Vagina (tissue), 2 donors: ENCODE data around the gene MYZAP. TPM values are rescaled to one million over a fixed set of nuclear protein-coding genes. Genes with fewer than 3 reads are reported as not detected.

Experiments used
- DNase-seq, 2 donors: peaks; one replicate each; pipeline ENCODE4 v3.0.0-alpha.2; 2017; ENCODE audit errors: extremely low spot score in 2 of 2
- H3K27ac ChIP-seq: fragments of 200-600 bp; sonication (generic); one replicate; pipeline ENCODE4 v1.5.1; 2019
- H3K27me3 ChIP-seq: fragments of 200-600 bp; sonication (generic); one replicate; pipeline ENCODE4 v1.5.1; 2019
- H3K36me3 ChIP-seq, 2 donors: fragments of 200-600 bp; sonication (generic); one replicate each; pipeline ENCODE4 v1.5.1; 2017 to 2019
- H3K4me1 ChIP-seq: fragments of 200-600 bp; sonication (generic); one replicate; pipeline ENCODE4 v1.5.1; 2019
- H3K4me3 ChIP-seq, 2 donors: fragments of 200-600 bp; sonication (generic); 1 replicate in 1 of 2; 2 replicates in 1 of 2; pipeline ENCODE4 v1.5.1; 2016 to 2019
- H3K9me3 ChIP-seq: fragments of 200-600 bp; sonication (generic); one replicate; pipeline ENCODE4 v1.5.1; 2019
- CTCF ChIP-seq, 3 experiments: fragments of 450-650 bp in 2 of 3; fragments of 200-600 bp in 1 of 3; sonication (generic) in 1 of 3; IDR thresholded peaks; one replicate each; pipeline ENCODE4 v1.5.1; 2017 to 2019; ENCODE audit warnings: antibody characterized with exemption in 3 of 3, mild to moderate bottlenecking in 2 of 3, moderate library complexity in 2 of 3
- POLR2A ChIP-seq, 2 donors: fragments of 450-650 bp; IDR thresholded peaks; one replicate each; pipeline ENCODE4 v1.6.1; 2017; ENCODE audit warnings: antibody characterized with exemption in 2 of 2, mild to moderate bottlenecking in 2 of 2, moderate library complexity in 2 of 2
- POLR2AphosphoS5 ChIP-seq, 2 donors: sonication (generic); formaldehyde crosslinking; IDR thresholded peaks; one replicate each; pipeline ENCODE4 v1.9.0; 2017; ENCODE audit warnings: antibody characterized with exemption in 2 of 2, mild to moderate bottlenecking in 2 of 2, low read depth in 1 of 2; ENCODE audit not compliant: insufficient read depth in 1 of 2
- intact Hi-C: fragments of 100-400 bp; cut with DNase I; formaldehyde crosslinking; loops from one replicate; pipeline ENCODE4 v1.15.1; 2023
- total RNA-seq: library from RNA; depleted of rRNA; stranded (reverse); fragments of >200 nt; gene quantifications from one replicate; pipeline ENCODE4 v1.2.3, GENCODE V29; 2016

Gene MYZAP
- total RNA-seq, 1 donor from 2014 or later, result 15.2 TPM

- Histone ChIP-seq H3K27me3 (no peaks in the 10 kb centered on the region), H3K9me3 (no peaks in the 10 kb centered on the region), H3K36me3 (no peaks in the 10 kb centered on the region), H3K27ac (no peak overlapping the region), H3K4me1 (no peaks in the 10 kb centered on the region), H3K4me3 (no peak overlapping the region)
- intact Hi-C loops, result no loop called here
- no peak for DNase-seq
- TF ChIP-seq POLR2AphosphoS5 (IDR thresholded peaks at IDR 0.05; ENCODE audit: insufficient read depth in 1 of 2, low read depth in 1 of 2), result no peak
- no peak for TF ChIP-seq POLR2A (IDR thresholded peaks at IDR 0.05)
- TF ChIP-seq CTCF (IDR thresholded peaks at IDR 0.05), result no peak
These were observed 85.5 kb downstream of the MYZAP start for GRCh38 chr15:57677204-57677603.

GRCh38 chr15:57680021-57680420 is 88.3 kb downstream of the MYZAP start:
- no peaks in the 10 kb centered on the region for H3K4me1 ChIP-seq
- TF ChIP-seq CTCF (IDR thresholded peaks at IDR 0.05) (no peak), POLR2AphosphoS5 (IDR thresholded peaks at IDR 0.05; ENCODE audit: insufficient read depth in 1 of 2, low read depth in 1 of 2) (no peak), POLR2A (IDR thresholded peaks at IDR 0.05) (no peak)
- no peak overlapping the region for H3K4me3 ChIP-seq
- H3K27me3 ChIP-seq, result no peaks in the 10 kb centered on the region
- intact Hi-C loops, result no loop called here
- no peaks in the 10 kb centered on the region for H3K36me3 ChIP-seq
- no peaks in the 10 kb centered on the region for H3K9me3 ChIP-seq
- H3K27ac ChIP-seq, result no peak overlapping the region
- no peak for DNase-seq

- intact Hi-C loops, result no loop called here
- Histone ChIP-seq H3K4me1 (no peaks in the 10 kb centered on the region), H3K36me3 (no peaks in the 10 kb centered on the region), H3K27ac (no peak overlapping the region), H3K4me3 (no peak overlapping the region), H3K27me3 (no peaks in the 10 kb centered on the region), H3K9me3 (no peaks in the 10 kb centered on the region)
- TF ChIP-seq POLR2AphosphoS5 (IDR thresholded peaks at IDR 0.05; ENCODE audit: insufficient read depth in 1 of 2, low read depth in 1 of 2), result no peak
- DNase-seq, result no peak
These were observed 89.3 kb downstream of the MYZAP start for GRCh38 chr15:57681011-57681410.

- H3K27me3 ChIP-seq, result no peaks in the 10 kb centered on the region
- no peak overlapping the region for H3K4me3 ChIP-seq
- no peak overlapping the region for H3K27ac ChIP-seq
- no peaks in the 10 kb centered on the region for H3K9me3 ChIP-seq
- DNase-seq, result no peak
- no peaks in the 10 kb centered on the region for H3K4me1 ChIP-seq
- intact Hi-C loops, result no loop called here
- TF ChIP-seq POLR2A (IDR thresholded peaks at IDR 0.05) (no peak), POLR2AphosphoS5 (IDR thresholded peaks at IDR 0.05; ENCODE audit: insufficient read depth in 1 of 2, low read depth in 1 of 2) (no peak), CTCF (IDR thresholded peaks at IDR 0.05) (no peak)
- H3K36me3 ChIP-seq, result no peaks in the 10 kb centered on the region
These were observed 91.8 kb downstream of the MYZAP start for GRCh38 chr15:57683481-57683880.

GRCh38 chr15:57684491-57685151 is 92.9 kb downstream of the MYZAP start:
- no peaks in the 10 kb centered on the region for H3K36me3 ChIP-seq
- no peaks in the 10 kb centered on the region for H3K4me1 ChIP-seq
- TF ChIP-seq POLR2AphosphoS5 (IDR thresholded peaks at IDR 0.05; ENCODE audit: insufficient read depth in 1 of 2, low read depth in 1 of 2), result no peak
- TF ChIP-seq CTCF (IDR thresholded peaks at IDR 0.05), result no peak
- no peak for TF ChIP-seq POLR2A (IDR thresholded peaks at IDR 0.05)
- H3K27ac ChIP-seq, result no peak overlapping the region
- H3K4me3 ChIP-seq, result no peak overlapping the region
- H3K27me3 ChIP-seq, result no peaks in the 10 kb centered on the region
- DNase-seq, result no peak
- intact Hi-C loops, result no loop called here
- H3K9me3 ChIP-seq, result no peaks in the 10 kb centered on the region
